ENCODE data around the gene ANO9.
"Not testable (repeated sequence)": the region's sequence is repeated elsewhere in the genome, so short reads cannot be mapped to it uniquely, and the experiment has no call there.

Gene ANO9

DNA sequence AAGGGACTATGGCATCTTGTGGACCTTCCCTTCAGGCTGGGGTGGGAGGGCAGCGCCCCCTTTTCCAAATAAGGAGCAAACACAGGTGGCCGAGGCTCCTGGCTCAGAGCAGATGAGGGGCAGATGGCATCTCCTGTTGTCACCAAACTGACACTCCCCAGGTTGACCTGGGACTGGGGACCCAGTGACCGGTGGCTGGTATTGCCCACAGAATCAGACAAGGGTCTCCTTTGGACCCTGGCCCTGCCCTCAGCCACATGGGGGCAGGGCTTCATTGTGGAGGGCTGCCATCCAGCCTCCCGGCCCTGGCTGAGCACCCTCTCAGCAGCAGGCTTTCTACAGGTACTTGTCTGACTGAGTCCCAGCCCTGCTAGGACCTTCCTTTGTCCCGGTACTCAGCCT is 26.2 kb downstream of the ANO9 start:
- Mint-ChIP-seq H3K4me3 (peak overlapping the region; percentile 49 to 70 (median 55)), H3K9me3 (no peaks in the 10 kb centered on the region), H3K27ac (no peak overlapping the region), H3K27me3 (ENCODE audit: low read depth) (peaks cover 50% of the 10 kb centered on the region), H3K4me1 (peaks cover 5% of the 10 kb centered on the region), H3K36me3 (ENCODE audit: low read depth) (no peaks in the 10 kb centered on the region)
- no peak for TF ChIP-seq CTCF (IDR thresholded peaks at IDR 0.05; ENCODE audit: unreplicated experiment in 3 of 3)

DNA sequence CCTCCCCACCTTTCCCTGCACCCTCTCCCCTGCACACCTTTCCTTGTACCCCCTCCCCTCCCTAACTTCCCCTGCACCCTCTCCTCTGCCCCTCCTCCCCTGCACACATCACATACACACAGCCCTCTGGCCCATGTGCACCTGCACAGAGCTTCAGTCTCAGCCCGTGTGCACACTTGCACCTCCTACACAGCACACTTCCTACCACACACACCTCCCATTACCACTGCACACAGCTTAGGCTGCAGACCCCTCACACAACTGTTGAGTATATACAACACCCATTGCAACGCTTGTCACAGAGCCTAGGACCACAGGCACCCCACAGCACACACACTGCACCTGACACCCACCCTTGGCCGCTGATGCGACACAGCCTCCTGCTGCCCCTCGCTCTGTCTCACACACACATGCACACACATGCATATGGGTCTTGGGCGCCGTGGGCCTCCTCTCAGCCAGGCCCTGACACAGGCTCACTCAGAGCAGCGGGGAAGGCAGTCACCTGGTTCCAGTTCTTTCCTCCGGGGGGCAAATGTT is 27.4 kb downstream of the ANO9 start:
- Mint-ChIP-seq H3K36me3 (ENCODE audit: low read depth) (no peaks in the 10 kb centered on the region), H3K4me3 (peak overlapping the region in 2 of 3 experiments; percentile 6 to 50), H3K27me3 (ENCODE audit: low read depth) (peaks cover 46% of the 10 kb centered on the region), H3K27ac (no peak overlapping the region), H3K9me3 (no peaks in the 10 kb centered on the region), H3K4me1 (peaks cover 5% of the 10 kb centered on the region)
- TF ChIP-seq CTCF (IDR thresholded peaks at IDR 0.05; ENCODE audit: unreplicated experiment in 3 of 3) = no peak

- no peaks in the 10 kb centered on the region for H3K36me3 Mint-ChIP-seq (ENCODE audit: low read depth)
- TF ChIP-seq CTCF (IDR thresholded peaks at IDR 0.05; ENCODE audit: unreplicated experiment in 3 of 3) = no peak
- no peaks in the 10 kb centered on the region for H3K9me3 Mint-ChIP-seq
- H3K27ac Mint-ChIP-seq = no peak overlapping the region
- H3K27me3 Mint-ChIP-seq (ENCODE audit: low read depth) = peaks cover 39% of the 10 kb centered on the region
- peak overlapping the region in 2 of 3 experiments; percentile 13 to 14 for H3K4me3 Mint-ChIP-seq
- H3K4me1 Mint-ChIP-seq = peaks cover 5% of the 10 kb centered on the region
Observed at GRCh38 chr11:413120-414081, 28.4 kb downstream of the ANO9 start.

DNA sequence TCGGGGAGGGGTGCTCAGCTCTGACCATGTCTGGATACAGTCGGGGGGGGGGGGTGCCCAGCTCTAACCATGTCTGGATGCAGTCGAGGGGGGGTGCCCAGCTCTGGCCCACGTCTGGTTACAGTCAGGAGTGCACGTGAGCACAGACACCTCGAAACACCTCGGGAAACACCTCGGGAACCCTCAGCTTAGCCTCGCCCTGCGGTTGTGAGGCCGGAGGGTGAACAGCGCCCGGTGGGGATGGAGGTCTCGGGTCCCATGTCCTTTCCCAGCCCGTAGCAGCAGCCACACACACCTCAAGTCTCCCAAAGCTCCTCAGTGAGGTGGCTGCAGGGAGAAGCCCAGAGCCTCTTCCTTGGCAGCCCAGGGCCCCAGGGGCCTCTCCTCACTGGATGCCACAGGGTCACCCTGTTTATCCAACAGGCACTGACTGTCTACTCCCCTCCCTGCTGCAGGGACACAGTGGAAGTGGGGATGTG is 29.1 kb downstream of the ANO9 start:
- no peak overlapping the region for H3K4me3 Mint-ChIP-seq
- H3K27ac Mint-ChIP-seq = no peak overlapping the region
- no peak for TF ChIP-seq CTCF (IDR thresholded peaks at IDR 0.05; ENCODE audit: unreplicated experiment in 3 of 3)
- H3K9me3 Mint-ChIP-seq = no peaks in the 10 kb centered on the region
- H3K27me3 Mint-ChIP-seq (ENCODE audit: low read depth) = peaks cover 35% of the 10 kb centered on the region
- no peaks in the 10 kb centered on the region for H3K36me3 Mint-ChIP-seq (ENCODE audit: low read depth)
- peaks cover 5% of the 10 kb centered on the region for H3K4me1 Mint-ChIP-seq

- H3K4me3 Mint-ChIP-seq; H3K4me1 Mint-ChIP-seq; H3K36me3 Mint-ChIP-seq (ENCODE audit: low read depth); H3K27ac Mint-ChIP-seq; H3K9me3 Mint-ChIP-seq: not testable (repeated sequence)
- H3K27me3 Mint-ChIP-seq (ENCODE audit: low read depth) = peaks cover 31% of the 10 kb centered on the region
Observed at GRCh38 chr11:411520-411919, 30.3 kb downstream of the ANO9 start.

GRCh38 chr11:410711-411110 is 31.1 kb downstream of the ANO9 start:
- not testable (repeated sequence) for H3K9me3 Mint-ChIP-seq

More at GRCh38 chr11:410711-411110, 31.1 kb downstream of the ANO9 start:
- not testable (repeated sequence) for H3K27ac Mint-ChIP-seq; H3K4me3 Mint-ChIP-seq; H3K4me1 Mint-ChIP-seq; H3K36me3 Mint-ChIP-seq (ENCODE audit: low read depth)
- H3K27me3 Mint-ChIP-seq (ENCODE audit: low read depth) = peaks cover 24% of the 10 kb centered on the region
